GM18519 (cell line): Measurements from ENCODE around the gene OR9A2.
A peak's percentile ranks its signal among the peaks of the same experiment; 100 is the strongest.

Source experiments
- ATAC-seq: cut with Tn5 transposase; IDR thresholded peaks from one replicate; pipeline ENCODE4 v1.9.1; 2021; ENCODE audit warnings: mild to moderate bottlenecking, moderate library complexity; ENCODE audit not compliant: unreplicated experiment, low FRiP score

OR9A2 gene, protein sequence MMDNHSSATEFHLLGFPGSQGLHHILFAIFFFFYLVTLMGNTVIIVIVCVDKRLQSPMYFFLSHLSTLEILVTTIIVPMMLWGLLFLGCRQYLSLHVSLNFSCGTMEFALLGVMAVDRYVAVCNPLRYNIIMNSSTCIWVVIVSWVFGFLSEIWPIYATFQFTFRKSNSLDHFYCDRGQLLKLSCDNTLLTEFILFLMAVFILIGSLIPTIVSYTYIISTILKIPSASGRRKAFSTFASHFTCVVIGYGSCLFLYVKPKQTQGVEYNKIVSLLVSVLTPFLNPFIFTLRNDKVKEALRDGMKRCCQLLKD

DNA sequence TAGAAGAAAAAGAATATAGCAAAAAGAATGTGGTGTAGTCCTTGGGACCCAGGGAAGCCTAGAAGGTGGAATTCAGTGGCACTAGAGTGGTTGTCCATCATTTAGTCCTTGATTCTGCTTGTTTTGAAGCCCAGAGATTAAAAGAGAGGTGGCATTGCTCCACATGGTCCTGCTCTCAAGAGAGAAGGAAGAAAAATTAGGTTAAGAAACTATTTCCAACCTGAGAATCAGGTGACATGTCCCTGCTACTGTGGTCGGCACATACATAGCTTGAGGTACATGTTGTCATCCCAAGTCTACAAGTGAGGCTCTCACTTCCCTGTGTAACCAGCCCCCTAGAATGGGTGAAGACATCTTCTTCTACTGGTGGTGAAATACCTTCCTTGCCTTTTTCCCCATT is at the start of gene OR9A2:
Gene OR9A2, minus strand, starts transcription at position 101 of the 400 bp plus-strand sequence. Its CDS starts 0 bp downstream, at position 101.
- ATAC-seq = no peak

DNA sequence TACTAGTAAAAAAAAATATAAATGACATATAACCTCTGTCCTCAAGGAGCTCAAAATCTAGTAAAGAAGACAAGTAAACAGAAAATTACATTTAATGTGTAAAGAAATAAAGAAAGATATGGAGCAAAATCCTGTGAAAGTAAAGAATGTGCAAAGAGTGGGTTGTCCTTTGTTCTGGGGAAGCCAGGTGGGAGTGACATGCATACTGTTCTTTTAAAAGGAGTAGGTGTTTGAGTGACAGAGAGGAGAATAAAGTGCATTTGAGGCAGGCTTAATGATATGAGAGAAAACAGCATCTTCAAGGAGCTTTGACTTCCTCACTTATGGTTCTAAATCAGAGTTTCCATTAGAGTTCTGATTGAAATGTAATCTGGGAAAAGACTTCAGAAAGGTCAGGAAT is 47.2 kb upstream of the OR9A2 start:
- ATAC-seq = no peak

DNA sequence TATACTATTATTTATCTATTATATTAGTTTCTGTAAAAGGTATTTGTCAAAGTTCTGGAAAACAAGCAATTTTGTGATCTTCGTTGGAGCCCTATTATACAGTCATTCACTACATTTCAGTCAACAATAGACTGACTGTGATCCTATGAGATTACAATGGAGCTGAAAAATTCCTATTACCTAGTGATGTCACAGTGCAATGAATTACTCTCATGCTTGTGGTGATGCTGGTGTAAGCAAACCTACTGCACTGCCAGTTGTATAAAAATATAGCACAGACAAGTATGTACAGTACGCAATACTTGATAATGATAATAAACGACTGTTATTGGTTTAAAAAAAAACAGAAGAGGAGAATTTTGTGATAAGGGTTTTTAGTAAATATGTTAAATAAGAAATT is 46.6 kb upstream of the OR9A2 start:
- ATAC-seq = no peak

DNA sequence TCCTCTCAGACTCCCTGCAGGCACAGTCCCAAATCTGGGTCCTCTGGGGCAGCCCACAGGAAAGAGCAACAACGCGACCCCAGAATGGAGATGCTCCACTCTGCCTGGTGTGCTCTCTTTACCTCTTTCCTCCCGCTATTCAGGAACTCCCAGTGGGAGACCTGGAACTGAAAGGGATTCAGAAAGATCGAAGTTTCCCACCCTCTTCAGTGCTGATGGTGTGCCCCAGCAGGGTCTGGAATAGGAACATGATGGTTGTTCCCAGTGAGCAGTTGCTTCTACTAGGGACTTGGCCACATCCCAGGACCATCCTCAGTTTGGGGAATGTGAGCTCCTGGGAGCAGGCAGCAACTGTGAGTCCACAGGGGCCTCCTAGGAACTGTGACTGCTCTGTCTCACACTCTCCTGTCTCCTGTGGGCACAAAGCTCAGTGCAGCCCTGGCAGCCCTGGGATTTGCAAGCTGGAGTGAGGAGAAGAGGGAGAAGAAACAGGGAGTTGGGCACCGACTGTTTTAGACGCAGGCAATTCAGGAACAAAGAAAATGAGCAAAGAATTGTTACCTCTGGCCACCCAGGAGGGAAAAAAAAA is 43.1 kb upstream of the OR9A2 start:
- ATAC-seq = no peak

DNA sequence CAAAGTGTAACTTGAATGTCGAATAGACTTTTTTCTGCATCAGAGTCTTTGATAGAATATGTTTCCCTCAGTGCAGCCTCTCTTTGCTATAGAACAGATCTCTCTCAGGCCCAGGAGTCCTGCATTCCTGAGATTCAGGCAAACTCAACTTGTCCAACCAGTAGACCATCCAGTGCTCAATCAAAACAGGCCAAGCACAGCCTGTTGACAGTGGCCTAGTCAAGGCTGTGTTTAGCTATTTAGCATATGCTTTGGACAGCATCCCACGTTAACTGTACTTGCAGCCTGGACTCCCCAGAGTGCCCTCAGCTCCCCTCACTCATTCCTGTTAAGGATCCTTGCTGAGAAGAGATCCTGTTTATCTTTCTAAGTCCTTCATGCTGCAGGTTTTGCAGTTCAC is 41.5 kb upstream of the OR9A2 start:
- no peak for ATAC-seq

DNA sequence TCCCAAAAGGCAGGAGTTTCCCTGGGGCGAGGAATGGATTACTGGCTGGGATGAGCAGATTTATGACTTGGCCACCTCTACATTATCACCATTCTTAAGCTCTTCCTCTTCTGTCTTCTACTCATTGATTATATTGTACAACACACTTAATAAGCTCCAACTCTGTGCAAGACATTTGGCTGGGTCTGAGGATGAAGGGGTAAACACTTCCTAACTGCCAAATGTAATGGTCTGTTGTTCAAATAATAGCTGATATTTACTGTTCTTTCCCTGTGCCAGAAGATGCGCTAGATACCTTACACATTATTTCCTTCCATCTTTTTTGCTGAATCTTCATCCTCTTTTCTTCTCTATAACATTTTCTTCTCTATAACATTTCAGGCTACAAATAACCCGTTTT is 36.8 kb upstream of the OR9A2 start:
- no peak for ATAC-seq

DNA sequence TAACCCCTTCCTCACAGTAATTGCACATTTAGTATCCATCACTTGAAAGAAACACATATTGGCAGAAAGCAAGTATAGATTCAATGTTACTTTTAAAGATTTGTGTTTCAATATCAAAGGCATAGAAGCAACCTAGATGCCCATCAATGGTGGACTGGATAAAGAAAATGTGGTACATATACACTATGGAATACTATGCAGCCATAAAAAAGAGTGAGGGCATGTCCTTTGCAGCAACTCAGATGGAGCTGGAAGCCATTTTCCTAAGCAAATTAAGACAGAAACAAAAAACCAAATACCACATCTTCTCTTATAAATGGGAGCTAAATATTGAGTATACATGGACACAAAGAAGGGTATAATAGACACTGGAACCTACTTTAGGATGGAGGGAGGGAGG is 28.8 kb upstream of the OR9A2 start:
- no peak for ATAC-seq

DNA sequence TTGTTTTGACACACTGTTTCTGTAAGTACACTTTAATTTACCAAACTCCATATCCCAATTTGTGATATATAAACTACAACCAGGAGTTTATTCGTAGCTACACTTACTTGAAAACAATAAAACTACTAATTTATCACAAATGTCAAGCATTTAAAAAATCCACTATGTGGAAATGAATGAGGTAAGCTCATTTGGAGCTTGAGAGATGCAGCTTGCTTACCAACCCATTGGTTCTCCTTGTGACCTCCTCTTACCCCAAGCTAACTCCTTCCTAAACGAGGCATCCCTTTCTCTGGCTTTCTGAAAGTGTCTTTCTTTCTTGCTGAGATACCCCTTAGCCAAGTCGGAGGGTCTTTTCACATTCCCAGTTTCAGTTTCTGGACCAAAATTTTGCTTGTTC is 27.7 kb upstream of the OR9A2 start:
- ATAC-seq = no peak

DNA sequence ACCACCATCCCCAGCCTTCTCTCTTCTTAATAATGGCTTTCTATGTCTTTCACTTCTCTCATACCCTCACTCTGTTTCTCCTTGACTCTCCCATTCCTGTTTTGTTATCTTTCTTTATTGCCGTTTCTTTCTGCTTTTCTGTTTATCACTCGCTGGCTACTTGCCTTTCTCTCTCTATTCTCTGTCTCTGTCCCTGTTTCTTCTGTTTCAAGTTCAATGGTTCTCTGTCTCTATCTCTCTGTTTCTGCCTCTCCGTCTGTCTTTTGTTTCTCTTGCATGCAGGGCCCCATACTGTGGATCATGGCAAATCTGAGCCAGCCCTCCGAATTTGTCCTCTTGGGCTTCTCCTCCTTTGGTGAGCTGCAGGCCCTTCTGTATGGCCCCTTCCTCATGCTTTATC is 25.1 kb upstream of the OR9A2 start, which contains the start of gene OR6V1:
Gene OR6V1, plus strand, starts transcription at position 301 of the 400 bp plus-strand sequence. Its CDS starts 0 bp downstream, at position 301.
- ATAC-seq = no peak

DNA sequence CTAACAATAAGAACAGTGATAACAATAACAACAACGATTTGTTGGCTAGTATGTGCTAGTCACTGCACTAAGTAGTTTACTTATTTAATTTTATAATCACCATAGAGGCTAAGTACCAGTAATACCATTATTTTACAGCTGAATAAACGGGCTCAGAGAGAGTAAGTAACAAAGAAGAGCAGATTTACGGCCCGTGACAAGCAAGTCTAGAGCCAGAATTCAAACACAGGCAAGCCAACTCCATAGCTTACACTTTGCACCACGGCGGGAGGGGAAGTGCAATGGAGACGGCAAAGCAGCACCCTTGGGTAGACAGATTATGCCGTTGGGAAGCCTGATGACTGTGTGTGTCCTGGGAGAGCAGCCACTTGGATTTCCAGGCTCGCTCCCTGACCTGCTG is 24.0 kb upstream of the OR9A2 start:
- ATAC-seq = no peak

DNA sequence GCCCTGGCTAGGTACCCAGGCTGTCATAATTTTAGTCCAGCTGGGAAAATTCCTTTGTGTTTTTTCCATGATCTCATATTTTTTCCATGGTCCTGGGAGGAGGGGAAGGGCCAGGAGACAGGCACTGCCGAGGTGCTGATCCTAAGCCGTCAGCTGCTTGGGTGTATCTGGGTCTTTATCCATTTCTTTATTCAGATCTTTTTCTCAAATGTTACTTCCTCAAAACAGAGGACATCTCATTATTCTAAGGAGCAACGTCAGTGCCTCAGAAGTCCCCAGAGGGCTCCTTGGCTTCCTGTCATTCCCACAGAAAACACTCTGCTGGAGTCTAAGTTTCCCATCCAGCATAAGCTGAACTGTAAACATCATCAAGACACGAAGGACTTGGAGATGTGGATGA is 22.4 kb upstream of the OR9A2 start:
- ATAC-seq = no peak

DNA sequence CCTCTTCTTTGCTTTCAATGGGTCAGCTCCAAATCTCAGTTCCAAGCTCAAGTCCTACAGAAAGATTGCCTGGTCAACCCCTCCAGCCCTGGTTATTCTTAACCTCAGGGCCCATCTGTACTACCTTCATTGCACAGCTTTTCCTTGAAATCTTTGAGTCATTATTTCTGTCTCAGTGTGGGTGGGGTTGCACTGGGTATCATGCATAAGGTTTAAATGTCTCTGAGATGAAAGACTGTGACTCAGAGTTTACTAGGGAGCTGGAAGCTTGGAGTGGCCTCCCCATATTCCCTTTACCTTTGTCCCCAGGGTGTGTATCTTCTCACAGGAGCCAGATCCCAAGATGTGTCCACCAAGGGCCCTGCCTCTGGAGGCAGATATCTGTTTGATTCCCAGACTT is 21.9 kb upstream of the OR9A2 start:
- no peak for ATAC-seq

DNA sequence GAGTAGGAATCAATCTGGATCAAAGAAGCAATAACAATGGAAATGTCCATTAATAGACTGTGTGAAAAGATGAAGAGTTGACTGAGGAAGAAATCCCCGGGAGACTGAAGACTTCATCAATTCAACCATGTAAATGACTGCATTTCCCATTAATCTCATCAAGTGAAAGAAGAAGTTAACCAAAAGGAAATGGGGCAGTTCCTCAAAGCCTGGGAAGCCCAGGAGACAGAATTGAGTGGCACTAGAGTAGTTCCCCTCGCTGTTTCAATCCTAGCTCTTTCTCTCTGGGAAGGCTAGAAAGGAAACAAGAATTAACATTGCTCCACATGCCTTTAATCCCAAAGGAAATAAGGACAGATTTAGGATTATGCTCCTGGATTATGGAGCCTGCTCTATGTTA is 20.4 kb upstream of the OR9A2 start:
- ATAC-seq = no peak

DNA sequence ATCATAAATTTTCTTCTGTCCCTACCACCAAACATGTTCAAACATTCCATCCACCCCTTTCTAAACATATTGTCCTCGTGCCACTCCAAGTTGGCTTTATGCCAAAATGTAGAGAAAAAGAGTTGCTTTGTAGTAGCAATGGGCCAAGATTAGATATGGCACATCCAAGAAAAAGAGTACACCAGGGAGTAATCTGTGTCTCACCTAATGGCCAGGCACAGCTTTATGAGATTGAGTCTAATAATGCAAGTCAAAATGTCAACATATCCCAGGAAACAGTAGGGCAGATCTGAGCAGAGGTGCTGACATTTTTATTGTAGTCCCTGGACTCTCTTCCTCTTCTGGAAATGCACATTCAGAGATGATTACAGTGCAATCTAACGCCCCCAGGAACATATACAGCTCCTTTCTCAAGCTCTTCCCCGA is 19.5 kb upstream of the OR9A2 start:
- ATAC-seq = no peak

DNA sequence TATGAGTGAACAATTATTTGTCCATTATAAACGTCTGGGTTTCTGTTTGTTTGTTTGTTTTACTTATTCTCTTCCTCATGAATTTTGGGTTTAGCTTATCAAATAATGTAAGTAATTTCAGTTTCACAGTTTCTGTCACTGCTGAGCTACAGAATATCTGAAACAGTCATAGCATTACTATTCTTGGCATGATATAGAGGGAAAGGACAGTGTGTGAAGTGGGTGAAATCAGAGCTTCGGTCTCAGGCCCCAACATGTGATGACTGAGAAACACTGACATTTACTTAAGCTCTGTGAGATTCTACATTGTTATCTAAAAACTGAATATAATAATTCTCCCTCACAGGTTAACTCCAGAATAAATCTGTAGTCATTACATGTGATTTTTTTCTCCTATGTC is 16.5 kb upstream of the OR9A2 start:
- peak; percentile 61 for ATAC-seq

DNA sequence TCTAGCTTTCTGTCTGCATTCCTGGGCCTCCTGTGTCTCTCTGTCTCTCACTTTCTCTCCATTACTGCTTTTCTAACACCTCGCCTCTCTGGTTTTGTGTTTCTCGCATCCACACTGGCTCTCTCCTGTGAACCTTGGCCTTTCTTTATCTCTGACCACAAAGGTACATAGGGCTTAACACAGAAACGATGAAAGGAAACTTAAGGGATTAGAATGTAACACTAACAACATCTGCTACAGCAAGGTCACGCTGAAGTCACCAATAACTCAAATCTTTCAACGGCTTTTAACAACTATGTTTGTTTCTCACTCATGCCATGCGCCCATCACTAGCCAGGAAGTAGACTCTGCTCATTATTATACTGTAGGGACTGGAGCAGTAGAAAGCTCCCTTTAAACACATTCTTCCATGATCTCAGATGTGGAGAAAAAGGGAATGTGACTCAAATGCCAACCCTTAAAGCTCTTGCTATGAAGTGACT is 15.9 kb upstream of the OR9A2 start:
- ATAC-seq = no peak

DNA sequence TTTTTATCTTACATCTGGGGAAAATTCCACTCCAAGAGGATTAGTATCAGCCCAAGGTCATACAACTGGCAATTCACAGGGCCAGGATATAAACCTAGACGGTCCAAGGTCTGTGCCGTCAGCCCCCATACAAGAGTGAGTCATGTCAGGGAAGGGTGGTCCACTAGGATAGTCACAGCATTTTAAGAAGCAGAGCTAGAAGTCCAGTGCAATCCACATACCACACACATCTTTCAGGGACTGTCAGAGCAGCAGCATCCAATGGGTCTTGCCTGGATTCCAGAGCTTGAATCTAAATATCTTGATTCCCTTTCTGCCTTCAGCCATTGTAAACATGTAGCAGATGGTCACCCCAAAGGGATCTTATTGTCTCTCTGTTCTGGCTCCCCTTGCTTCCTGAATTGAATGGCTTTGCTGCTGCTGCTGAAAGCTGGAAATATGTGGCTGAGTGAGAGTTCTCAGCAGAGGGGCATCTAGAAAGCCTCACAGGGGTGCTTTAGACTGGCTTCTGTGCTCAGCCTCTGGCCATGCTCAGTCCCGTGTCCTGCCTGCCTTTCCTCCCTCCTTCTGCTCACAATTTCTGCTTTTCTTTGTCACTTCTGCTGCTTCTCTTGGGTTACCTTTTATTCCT is 15.3 kb upstream of the OR9A2 start:
- ATAC-seq = no peak

DNA sequence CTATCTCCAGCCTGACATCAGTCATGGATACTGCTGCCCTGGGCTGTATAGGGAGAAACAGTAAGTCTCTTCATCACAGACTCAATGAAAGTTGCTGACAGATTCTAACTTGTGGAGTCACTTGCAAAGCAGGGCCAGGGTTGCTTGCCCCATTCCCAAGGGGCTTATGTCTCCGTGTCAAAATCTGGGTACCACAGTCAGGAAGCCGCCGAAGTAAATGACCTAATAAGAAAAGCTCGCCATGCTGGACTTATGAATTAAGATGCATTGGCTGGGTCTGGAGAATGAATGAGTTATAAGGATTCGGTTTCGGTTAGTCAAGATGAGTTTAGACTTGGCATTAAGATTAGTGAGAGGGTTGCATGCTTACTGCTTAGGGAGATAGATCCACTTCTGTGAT is 14.4 kb upstream of the OR9A2 start:
- no peak for ATAC-seq

DNA sequence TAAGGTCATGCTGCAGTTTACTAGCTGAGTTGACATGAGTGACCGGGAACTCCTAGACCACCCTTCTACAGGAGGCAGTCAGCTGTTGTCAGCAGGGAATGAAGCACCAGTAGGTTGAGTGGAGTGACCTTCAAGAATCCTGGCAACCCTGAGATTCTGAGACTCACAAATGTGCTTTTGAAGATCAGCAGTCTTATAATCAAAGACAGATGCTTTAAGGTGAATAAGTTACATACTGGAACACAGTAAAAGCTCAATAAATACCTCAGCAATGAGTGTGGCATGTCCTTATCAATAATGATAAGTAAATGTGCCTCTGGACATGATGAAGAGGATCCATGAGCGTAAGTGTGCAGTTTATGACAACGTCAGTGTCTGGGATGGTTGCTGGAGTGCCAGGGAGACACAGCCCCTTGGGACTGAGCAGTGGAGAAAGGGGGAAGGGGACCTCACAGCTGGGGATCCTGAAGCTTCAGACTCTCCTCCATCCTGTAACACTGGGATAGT is 13.3 kb upstream of the OR9A2 start:
- ATAC-seq = no peak

DNA sequence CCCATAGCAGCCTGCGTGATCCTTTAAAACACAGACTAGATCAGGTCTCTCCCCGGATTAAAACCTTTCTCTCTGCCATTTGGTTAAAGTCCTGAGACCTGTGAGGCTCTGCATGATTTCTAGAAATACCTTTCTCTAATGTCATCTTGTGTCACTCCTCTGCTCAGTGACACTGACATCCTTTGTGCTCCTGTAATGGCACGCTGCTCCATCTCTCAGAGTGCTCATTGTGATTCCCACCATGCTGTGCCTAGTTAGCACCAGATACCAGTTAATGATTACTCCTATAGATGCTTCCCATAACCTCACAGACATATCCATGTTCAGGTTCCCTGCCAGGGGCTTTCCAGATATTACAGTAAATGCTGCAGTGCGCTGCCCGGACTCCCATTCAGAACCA is 11.7 kb upstream of the OR9A2 start:
- ATAC-seq = no peak

DNA sequence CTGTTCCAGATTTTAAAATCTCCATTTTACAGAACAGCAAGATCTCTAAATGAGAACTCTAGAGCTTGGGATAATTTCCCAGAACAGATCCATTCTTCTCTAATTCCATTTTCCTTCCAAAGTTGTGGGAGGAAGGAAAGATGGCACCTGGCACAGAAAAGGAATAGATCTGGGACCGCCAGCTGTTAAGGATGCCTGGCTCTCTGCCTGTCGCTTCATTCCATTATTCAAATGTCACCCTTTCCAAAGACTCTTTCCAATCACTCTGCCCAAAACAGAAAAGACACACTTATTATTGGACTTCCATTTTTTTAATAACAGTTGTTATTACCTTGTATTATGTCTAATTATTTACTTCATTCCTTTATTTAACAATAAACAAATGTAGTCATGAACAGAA is 751 bp upstream of the OR9A2 start:
- no peak for ATAC-seq

DNA sequence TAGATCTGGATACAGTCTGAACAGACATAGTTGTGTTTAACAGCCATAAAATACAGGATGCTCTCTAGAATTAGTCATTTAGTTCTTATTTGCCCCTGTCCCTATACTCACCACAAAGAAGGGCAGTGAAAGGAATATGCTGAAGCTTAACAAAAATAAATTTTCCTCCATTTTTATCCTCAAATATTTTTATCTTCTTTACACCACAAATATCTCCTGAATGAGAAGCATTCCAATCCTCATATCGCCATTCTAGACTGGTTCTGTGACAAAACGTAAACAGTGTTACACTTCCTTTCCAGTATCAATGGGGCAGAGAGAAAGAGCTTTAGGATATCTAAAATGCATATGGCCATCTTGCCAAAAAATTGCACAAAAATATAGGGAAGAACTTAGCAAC is 1.6 kb downstream of the OR9A2 start:
- ATAC-seq = no peak
